PC-3 (cell line): ENCODE measurements around the gene DNMBP. TPM values are rescaled to one million over a fixed set of nuclear protein-coding genes. Genes with fewer than 3 reads are reported as not detected.

Source experiments
- ATAC-seq: fragments of 200-7000 bp; cut with Tn5 transposase; 2 replicates; pipeline ENCODE4 v1.9.1; 2020; ENCODE audit warnings: mild to moderate bottlenecking, moderate library complexity
- BruUV-seq: library from RNA; stranded (reverse); fragments of 400-500 nt; replicated peaks from 2 replicates; lab custom pipeline; 2021; lab: Mats Ljungman, UMichigan
- CTCF ChIA-PET: fragments of 300-600 bp; sonication (Branson Sonifier 250); formaldehyde crosslinking; loops from one replicate; lab custom pipeline; 2022; ENCODE audit warnings: antibody characterized with exemption; lab: Charles Lee
- POLR2A ChIA-PET: fragments of 300-600 bp; sonication (Branson Sonifier 250); formaldehyde crosslinking; loops from one replicate; lab custom pipeline; 2022; ENCODE audit warnings: antibody characterized with exemption; ENCODE audit not compliant: unreplicated experiment; lab: Charles Lee
- DNase-seq: peaks from one replicate; pipeline ENCODE4 v3.0.0-alpha.2; 2015
- H2AFZ ChIP-seq: fragments of 300-600 bp; sonication (generic); 2 replicates; pipeline ENCODE4 v1.6.0; 2016; ENCODE audit warnings: antibody characterized with exemption, low read length
- H3F3A ChIP-seq: fragments of 300-600 bp; sonication (generic); one replicate; pipeline ENCODE4 v1.6.0; 2017; ENCODE audit warnings: antibody characterized with exemption, low read length, control low read depth, mild to moderate bottlenecking; ENCODE audit not compliant: unreplicated experiment
- H3K27ac ChIP-seq: fragments of 300-600 bp; sonication (generic); 2 replicates; pipeline ENCODE4 v1.5.1; 2016; ENCODE audit warnings: mild to moderate bottlenecking, low read length
- H3K27me3 ChIP-seq: fragments of 300-600 bp; sonication (generic); 2 replicates; pipeline ENCODE4 v1.6.1; 2016; ENCODE audit warnings: low read length, mixed read lengths
- H3K36me3 ChIP-seq: fragments of 300-600 bp; sonication (generic); 2 replicates; pipeline ENCODE4 v1.6.1; 2016; ENCODE audit warnings: low read depth, mixed run types, low read length, mixed read lengths
- H3K4me1 ChIP-seq: fragments of 300-600 bp; sonication (generic); 2 replicates; pipeline ENCODE4 v1.5.1; 2016; ENCODE audit warnings: low read length; ENCODE audit not compliant: insufficient read depth
- H3K4me2 ChIP-seq: fragments of 300-600 bp; sonication (generic); 2 replicates; pipeline ENCODE4 v1.6.0; 2016; ENCODE audit warnings: low read length
- H3K4me3 ChIP-seq: fragments of 300-600 bp; sonication (generic); 2 replicates; pipeline ENCODE4 v1.5.1; 2016; ENCODE audit warnings: mild to moderate bottlenecking, low read length, mixed read lengths
- H3K79me2 ChIP-seq: fragments of 300-600 bp; sonication (generic); 2 replicates; pipeline ENCODE4 v1.6.1; 2017; ENCODE audit warnings: low read length, mixed read lengths
- H3K9ac ChIP-seq: fragments of 300-600 bp; sonication (generic); 2 replicates; pipeline ENCODE4 v1.6.0; 2016; ENCODE audit warnings: mild to moderate bottlenecking, low read length
- H3K9me2 ChIP-seq: fragments of 300-600 bp; sonication (generic); replicated peaks from 2 replicates; pipeline ENCODE4 v1.6.1; 2016; ENCODE audit warnings: mixed run types, low read length, mixed read lengths
- H3K9me3 ChIP-seq: fragments of 300-600 bp; sonication (generic); 2 replicates; pipeline ENCODE4 v1.6.1; 2016; ENCODE audit warnings: low read length, mixed read lengths
- H4K20me1 ChIP-seq: fragments of 300-600 bp; sonication (generic); 2 replicates; pipeline ENCODE4 v1.6.1; 2016; ENCODE audit warnings: low read length, mixed read lengths
- CTCF ChIP-seq: fragments of 300-600 bp; sonication (generic); conservative IDR thresholded peaks from 2 replicates; pipeline ENCODE4 v1.5.1; 2017; ENCODE audit warnings: antibody characterized with exemption, low read depth, mild to moderate bottlenecking, low read length
- EZH2 ChIP-seq: fragments of 300-600 bp; sonication (generic); IDR thresholded peaks from one replicate; pipeline ENCODE4 v1.6.1; 2017; ENCODE audit warnings: antibody characterized with exemption, mild to moderate bottlenecking, low read length; ENCODE audit not compliant: unreplicated experiment
- EZH2phosphoT487 ChIP-seq: fragments of 300-600 bp; sonication (generic); IDR thresholded peaks from 2 replicates; pipeline ENCODE4 v1.6.1; 2018; ENCODE audit warnings: mild to moderate bottlenecking, antibody characterized with exemption, low read length, borderline replicate concordance
- intact Hi-C: fragments of 100-400 bp; cut with micrococcal nuclease; formaldehyde crosslinking; loops from 2 replicates; pipeline ENCODE4 v1.9.0; 2023
- total RNA-seq: library from RNA; depleted of rRNA; stranded (reverse); fragments of >200 nt; gene quantifications from 2 replicates; pipeline ENCODE4 v1.2.3, GENCODE V29; 2014

The DNMBP gene
- total RNA-seq, 1 experiment from 2014 or later = 6.2 TPM

- Histone ChIP-seq H3K27me3 (no peaks in the 10 kb centered on the region), H3K9me2 (no peaks in the 10 kb centered on the region), H3K4me3 (peak overlapping the region; percentile 35; the same call in 1 of the 2 replicates), H3K4me2 (peak overlapping the region; percentile 77), H3K79me2 (peaks cover 31% of the 10 kb centered on the region; the same call in 1 of the 2 replicates), H3K9ac (0 out of 2 replicates have a peak overlapping the region, but pooled peaks have one; percentile 4), H2AFZ (no peak overlapping the region), H4K20me1 (0 out of 2 replicates have a peak, but pooled peaks cover 9% of the 10 kb centered on the region), H3F3A (no peaks in the 10 kb centered on the region), H3K27ac (peak overlapping the region; percentile 77), H3K9me3 (no peaks in the 10 kb centered on the region), H3K4me1 (peaks cover 38% of the 10 kb centered on the region), H3K36me3 (no peaks in the 10 kb centered on the region)
- DNase-seq (peak; percentile 77), ATAC-seq (peak; percentile 73)
- ChIA-PET CTCF (no interaction called here), POLR2A (no interaction called here)
- no TSS peak for BruUV-seq
- intact Hi-C loops = loop anchor here (2.0 kb wide), 1 partner anchor 14 kb away; no protein-coding TSS in a partner anchor
- TF ChIP-seq EZH2 (no peak), CTCF (no peak), EZH2phosphoT487 (no peak)
These were observed 78.8 kb downstream of the DNMBP start for GRCh38 chr10:99930731-99931550.

- no peak overlapping the region for H2AFZ ChIP-seq
- BruUV-seq = no TSS peak
- POLR2A ChIA-PET = no interaction called here
- no peak overlapping the region for H3K4me2 ChIP-seq
- no peak for DNase-seq
- no peak overlapping the region for H3K27ac ChIP-seq
- ATAC-seq = no peak
- H3F3A ChIP-seq = no peaks in the 10 kb centered on the region
- H3K79me2 ChIP-seq = peaks cover 31% of the 10 kb centered on the region; the same call in 1 of the 2 replicates
- TF ChIP-seq EZH2 (no peak), CTCF (no peak), EZH2phosphoT487 (no peak)
- no peaks in the 10 kb centered on the region for H3K36me3 ChIP-seq
- no peaks in the 10 kb centered on the region for H3K9me2 ChIP-seq
- no peak overlapping the region for H3K4me3 ChIP-seq
- H3K9ac ChIP-seq = no peak overlapping the region
- CTCF ChIA-PET = no interaction called here
- H3K9me3 ChIP-seq = no peaks in the 10 kb centered on the region
- intact Hi-C loops = no loop called here
- 0 out of 2 replicates have a peak, but pooled peaks cover 9% of the 10 kb centered on the region for H4K20me1 ChIP-seq
- H3K27me3 ChIP-seq = no peaks in the 10 kb centered on the region
- H3K4me1 ChIP-seq = peaks cover 38% of the 10 kb centered on the region
These were observed 80.4 kb downstream of the DNMBP start for GRCh38 chr10:99929360-99929759.
